Jurkat, Clone E6-1 (cell line): ENCODE measurements around the gene PRM2.
"Not testable (repeated sequence)": the region's sequence is repeated elsewhere in the genome, so short reads cannot be mapped to it uniquely, and the experiment has no call there.

Source experiments
- DNase-seq: peaks from one replicate; pipeline ENCODE4 v3.0.0-alpha.2; 2011; ENCODE audit warnings: low read depth, low spot score
- H3K4me3 ChIP-seq: 2 replicates; pipeline ENCODE4 v1.5.1; 2011; ENCODE audit warnings: mild to moderate bottlenecking, low read length, control low read depth, moderate library complexity

PRM2 gene

GRCh38 chr16:11308493-11309283, 32.4 kb upstream of the PRM2 start:
- no peak overlapping the region for H3K4me3 ChIP-seq
- DNase-seq: peak; percentile 77

- no peak overlapping the region for H3K4me3 ChIP-seq
- DNase-seq: no peak
Measured at GRCh38 chr16:11307639-11308492, 31.6 kb upstream of the PRM2 start.

GRCh38 chr16:11306997-11307638, 30.8 kb upstream of the PRM2 start:
- H3K4me3 ChIP-seq: no peak overlapping the region
- DNase-seq: no peak

GRCh38 chr16:11306381-11306780, 30.1 kb upstream of the PRM2 start:
- no peak for DNase-seq
- H3K4me3 ChIP-seq: no peak overlapping the region

GRCh38 chr16:11303405-11304138, 27.3 kb upstream of the PRM2 start:
- DNase-seq: no peak
- H3K4me3 ChIP-seq: no peak overlapping the region

GRCh38 chr16:11302977-11303376, 26.7 kb upstream of the PRM2 start:
- H3K4me3 ChIP-seq: no peak overlapping the region
- DNase-seq: no peak

- no peak overlapping the region for H3K4me3 ChIP-seq
- no peak for DNase-seq
Measured at GRCh38 chr16:11301645-11302501, 25.6 kb upstream of the PRM2 start.

- DNase-seq: no peak
- no peak overlapping the region for H3K4me3 ChIP-seq
Measured at GRCh38 chr16:11300560-11300892, 24.2 kb upstream of the PRM2 start.

- DNase-seq: no peak
- H3K4me3 ChIP-seq: no peak overlapping the region
Measured at GRCh38 chr16:11299865-11300559, 23.7 kb upstream of the PRM2 start.

GRCh38 chr16:11298950-11299547, 22.8 kb upstream of the PRM2 start:
- peak; percentile 88 for DNase-seq
- H3K4me3 ChIP-seq: not testable (repeated sequence)

GRCh38 chr16:11298143-11298900, 22.0 kb upstream of the PRM2 start:
- no peak overlapping the region; the same call in 1 of the 2 replicates for H3K4me3 ChIP-seq
- DNase-seq: no peak

GRCh38 chr16:11297492-11298142, 21.3 kb upstream of the PRM2 start:
- peak; percentile 93 for DNase-seq
- H3K4me3 ChIP-seq: peak overlapping the region; percentile 29

GRCh38 chr16:11296706-11297491, 20.6 kb upstream of the PRM2 start:
- no peak for DNase-seq
- H3K4me3 ChIP-seq: peak overlapping the region; percentile 29

GRCh38 chr16:11296351-11296705, 20.0 kb upstream of the PRM2 start:
- DNase-seq: no peak
- no peak overlapping the region for H3K4me3 ChIP-seq

GRCh38 chr16:11295672-11296071, 19.4 kb upstream of the PRM2 start:
- no peak for DNase-seq
- no peak overlapping the region for H3K4me3 ChIP-seq
